ENCODE data around the gene APOO.

- TF ChIP-seq CTCF (IDR thresholded peaks at IDR 0.05; ENCODE audit: poor library complexity, severe bottlenecking), result no peak
- TF ChIP-seq EZH2 (IDR thresholded peaks at IDR 0.05; ENCODE audit: borderline replicate concordance, insufficient read depth, low read length, poor library complexity, severe bottlenecking), result no peak
- TF ChIP-seq POLR2AphosphoS5 (IDR thresholded peaks at IDR 0.05), result no peak
- TF ChIP-seq TAF1 (IDR thresholded peaks at IDR 0.05; ENCODE audit: low read depth), result no peak
Measured at GRCh38 chrX:23901805-23902204, 5.9 kb downstream of the APOO start.

All from neural cell (in vitro differentiated cells).